Measurements from ENCODE around the gene NME3. TPM values are rescaled to one million over a fixed set of nuclear protein-coding genes. Genes with fewer than 3 reads are reported as not detected.
A peak's percentile ranks its signal among the peaks of the same experiment; 100 is the strongest.

NME3 gene
- total RNA-seq, 1 donor from 2014 or later: 30.9 TPM

DNA sequence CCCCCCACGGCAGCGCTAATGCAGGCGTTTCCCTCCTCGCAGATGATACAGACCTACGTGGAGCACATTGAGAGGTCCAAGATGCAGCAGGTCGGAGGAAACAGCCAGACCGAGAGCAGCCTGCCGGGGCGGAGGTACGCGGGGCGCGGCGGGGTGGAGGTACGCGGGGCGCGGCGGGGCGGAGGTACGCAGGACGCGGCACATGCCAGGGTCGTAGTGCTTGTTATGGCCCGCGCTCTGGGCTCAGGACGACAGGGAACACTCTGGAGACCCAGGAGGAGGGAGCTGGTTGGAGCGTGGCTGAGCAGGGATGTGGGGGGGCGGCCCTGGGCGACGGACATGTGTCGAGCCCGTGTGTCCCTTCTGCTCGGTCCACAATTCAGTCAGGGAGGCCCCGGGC, 41.9 kb downstream of the NME3 start:
- DNase-seq (ENCODE audit: low spot score): no peak

DNA sequence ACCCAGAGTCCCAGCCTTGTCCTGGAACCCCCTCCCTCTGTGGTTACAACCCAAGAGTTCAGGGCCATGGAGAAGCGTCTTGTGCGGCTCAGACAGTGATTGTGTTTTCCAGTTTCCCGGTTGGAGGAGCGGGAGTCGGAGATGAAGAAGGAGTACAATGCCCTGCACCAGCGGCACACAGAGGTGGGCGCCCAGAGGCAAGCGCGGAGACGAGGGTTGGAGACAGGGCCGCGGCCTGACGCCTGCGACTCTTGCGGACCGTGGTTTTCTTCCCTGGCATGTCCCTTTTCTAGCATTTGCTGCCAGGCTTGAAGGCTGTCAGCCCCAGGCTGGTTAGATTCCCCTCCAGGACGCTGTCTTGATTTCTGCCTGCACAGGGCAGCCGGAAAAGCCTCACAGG, 42.3 kb downstream of the NME3 start:
- no peak for DNase-seq (ENCODE audit: low spot score)
- no peak for ATAC-seq

More for the DNA sequence above, 41.9 kb downstream of the NME3 start:
- no peak for ATAC-seq

DNA sequence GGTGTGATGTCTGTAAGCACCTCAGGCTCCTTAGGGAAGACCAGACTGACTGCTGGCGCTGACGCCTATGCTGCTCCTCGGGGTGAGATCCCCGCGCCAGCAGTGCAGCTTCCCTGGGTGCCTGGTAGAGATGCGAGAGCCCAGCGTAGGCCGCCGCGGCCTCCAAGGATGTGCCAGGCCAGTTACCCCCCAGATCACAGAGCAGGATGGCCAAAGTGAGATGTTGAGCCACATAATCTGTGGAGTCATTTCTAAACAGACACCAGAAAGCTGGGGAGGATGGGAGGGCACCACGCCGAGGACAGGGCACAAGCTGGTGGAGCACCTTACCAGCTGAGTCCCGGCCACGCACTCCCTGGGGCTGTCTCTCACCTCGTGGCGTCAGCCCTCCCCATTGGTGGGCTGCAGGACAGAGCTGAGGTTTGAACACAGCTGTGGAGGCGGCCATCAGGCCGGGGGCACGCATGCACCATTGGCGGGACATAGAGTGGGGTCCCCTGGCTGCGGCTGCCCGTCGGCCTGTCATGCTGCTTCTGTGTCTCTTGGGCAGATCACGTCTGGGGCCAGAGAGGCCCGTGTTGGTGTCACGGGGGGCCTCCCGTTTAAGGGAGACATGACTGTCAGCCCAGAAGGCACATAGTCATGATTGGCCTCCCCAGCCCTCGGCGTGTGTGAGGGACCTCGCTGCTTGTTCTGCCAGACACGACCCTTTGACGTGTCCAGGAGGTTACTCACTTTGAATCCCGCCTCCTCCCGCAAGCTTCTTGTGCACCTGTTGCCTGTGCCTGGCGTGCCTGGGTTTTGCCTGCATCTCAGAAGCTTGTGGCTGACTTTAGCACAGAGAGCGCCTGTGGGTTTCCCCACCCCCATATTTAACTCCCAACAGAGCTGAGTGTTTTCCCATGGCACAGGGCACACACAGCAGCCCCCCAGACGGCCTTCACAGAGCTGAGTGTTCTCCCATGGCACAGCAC, 43.4 kb downstream of the NME3 start:
- ATAC-seq: no peak

DNA sequence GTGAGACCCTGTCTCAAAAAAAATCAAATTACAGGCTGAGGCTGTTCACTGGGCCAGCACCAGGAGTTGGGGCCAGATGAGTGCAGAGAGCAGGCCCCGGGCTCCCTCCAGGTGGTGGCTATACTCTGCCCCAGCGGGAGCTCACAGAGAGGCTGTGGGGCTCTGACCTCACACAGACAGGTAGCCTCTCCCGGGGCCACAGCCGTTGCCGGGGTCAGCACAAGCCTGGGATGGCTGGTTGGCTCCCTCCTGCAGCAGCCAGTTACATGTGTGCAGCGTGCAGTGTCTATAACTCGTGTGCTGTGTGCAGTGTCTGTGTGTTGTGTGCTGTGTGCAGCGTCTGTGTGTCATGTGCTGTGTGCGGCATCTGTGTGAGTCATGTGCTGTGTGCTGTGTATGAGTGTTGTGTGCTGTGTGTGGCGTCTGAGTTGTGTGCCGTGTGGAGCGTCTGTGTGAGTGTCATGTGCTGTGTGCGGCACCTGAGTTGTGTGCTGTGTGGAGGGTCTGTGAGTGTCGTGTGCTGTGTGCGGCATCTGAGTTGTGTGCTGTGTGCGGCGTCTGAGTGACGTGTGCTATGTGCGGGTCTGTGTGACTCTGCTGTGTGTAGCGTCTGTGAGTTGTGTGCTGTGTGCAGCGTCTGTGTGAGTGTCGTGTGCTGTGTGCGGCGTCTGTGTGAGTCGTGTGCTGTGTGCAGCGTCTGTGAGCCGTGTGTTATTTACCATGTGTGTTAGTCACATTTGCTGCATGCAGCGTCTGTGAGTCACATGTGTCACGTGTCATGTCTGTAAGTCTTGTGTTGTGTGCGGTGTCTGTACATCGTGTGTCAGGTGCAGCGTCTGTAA, 44.5 kb downstream of the NME3 start:
- DNase-seq (ENCODE audit: low spot score) (no peak), ATAC-seq (no peak)

More for the DNA sequence above, 43.4 kb downstream of the NME3 start:
- DNase-seq (ENCODE audit: low spot score): no peak

DNA sequence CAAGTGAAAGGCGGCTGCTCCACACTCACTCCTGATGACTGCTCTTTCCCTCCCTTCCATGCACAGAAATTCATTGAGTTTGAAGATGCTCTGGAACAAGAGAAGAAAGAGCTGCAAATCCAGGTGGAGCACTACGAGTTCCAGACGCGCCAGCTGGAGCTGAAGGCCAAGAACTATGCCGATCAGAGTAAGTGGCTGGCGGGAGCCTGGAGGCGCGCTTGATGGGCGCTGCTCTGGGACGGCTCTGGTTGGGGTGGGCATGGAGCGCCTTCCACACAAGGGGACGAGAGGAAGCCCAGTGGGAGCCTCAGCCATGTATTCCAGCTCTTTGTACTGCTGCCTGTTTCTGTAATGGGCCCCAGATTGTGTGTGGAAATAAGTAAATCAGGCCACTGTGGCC, 46.9 kb downstream of the NME3 start:
- ATAC-seq: no peak
- DNase-seq (ENCODE audit: low spot score): no peak

DNA sequence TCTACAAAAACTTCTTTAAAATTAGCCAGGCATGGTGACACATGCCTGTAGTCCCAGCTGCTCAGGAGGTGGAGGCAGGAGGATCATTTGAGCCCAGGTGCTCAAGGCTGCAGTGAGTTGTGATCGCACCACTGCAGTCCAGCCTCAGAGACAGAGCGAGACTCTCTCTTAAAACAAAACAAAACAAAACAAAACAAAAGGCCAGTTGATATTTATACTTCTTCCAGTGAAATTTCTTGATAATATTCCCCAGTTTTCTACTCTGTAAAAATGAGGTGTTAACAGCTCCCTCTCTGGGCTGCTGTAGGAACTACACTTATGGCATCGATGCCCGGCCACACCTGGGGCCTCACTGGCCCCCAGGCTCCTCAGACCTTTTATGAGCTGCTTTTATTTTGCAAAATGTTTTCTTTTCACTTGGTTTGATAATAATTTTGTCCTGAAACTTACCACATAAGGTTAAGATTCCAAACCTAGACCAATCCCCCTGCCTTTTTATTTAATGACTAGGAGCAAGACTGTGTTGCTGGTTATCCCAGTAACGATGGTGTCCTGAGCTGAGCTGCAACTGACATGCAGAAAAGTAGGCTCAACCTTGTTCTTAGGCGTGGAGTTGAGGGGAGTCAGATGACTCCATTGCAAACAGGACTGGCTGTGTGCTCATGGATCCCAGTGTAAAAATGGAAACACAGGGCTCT, 47.7 kb downstream of the NME3 start:
- ATAC-seq: peak; percentile 80
- DNase-seq (ENCODE audit: low spot score): no peak

DNA sequence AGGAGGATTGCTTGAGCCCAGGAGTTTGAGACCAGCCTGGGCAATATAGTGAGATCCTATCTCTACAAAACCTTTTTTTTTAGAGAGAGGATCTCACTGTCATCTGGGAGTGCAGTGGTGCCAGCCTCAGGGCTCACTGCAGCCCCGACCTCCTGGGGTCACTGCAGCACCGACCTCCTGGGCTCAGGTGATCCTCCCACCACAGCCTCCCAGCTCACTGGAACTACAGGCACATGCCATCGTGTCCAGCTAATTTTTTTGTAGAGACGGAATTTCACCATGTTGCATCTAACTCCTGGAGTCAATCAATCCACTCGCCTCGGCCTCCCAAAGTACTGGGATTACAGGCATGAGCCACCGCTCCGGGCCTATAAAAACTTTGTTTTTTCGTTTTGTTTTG, 50.0 kb downstream of the NME3 start:
- ATAC-seq: no peak
- no peak for DNase-seq (ENCODE audit: low spot score)

Other genes with a start within 250 kb of the NME3 start
- 7.2 TPM for gene TMEM204, start 237.9 kb downstream of the NME3 start, total RNA-seq
- 5.8 TPM for gene IFT140, start 159.5 kb downstream of the NME3 start, total RNA-seq
- 6.9 TPM for gene CRAMP1, start 159.2 kb downstream of the NME3 start, total RNA-seq
- gene JPT2, start 93.3 kb downstream of the NME3 start, total RNA-seq: 33.1 TPM
- 30.6 TPM for gene MAPK8IP3, start 65.3 kb downstream of the NME3 start, total RNA-seq
- 6.8 TPM for gene EME2, start 1.3 kb upstream of the NME3 start, total RNA-seq
- 61.4 TPM for gene MRPS34, start 1.6 kb upstream of the NME3 start, total RNA-seq
- gene SPSB3, start 11.0 kb upstream of the NME3 start, total RNA-seq: 49.1 TPM
- 37.9 TPM for gene NUBP2, start 11.4 kb upstream of the NME3 start, total RNA-seq
- 93.9 TPM for gene IGFALS, start 22.2 kb upstream of the NME3 start, total RNA-seq
- 176 TPM for gene HAGH, start 55.3 kb upstream of the NME3 start, total RNA-seq
- gene FAHD1, start 55.7 kb upstream of the NME3 start, total RNA-seq: 53.4 TPM
- gene MEIOB, start 100.6 kb upstream of the NME3 start, total RNA-seq: 0.20 TPM
- not detected for gene HS3ST6, start 146.9 kb upstream of the NME3 start, total RNA-seq
- gene MSRB1, start 171.7 kb upstream of the NME3 start, total RNA-seq: 124 TPM
- gene RPL3L, start 183.1 kb upstream of the NME3 start, total RNA-seq: not detected
- gene NDUFB10, start 188.0 kb upstream of the NME3 start, total RNA-seq: 88.6 TPM
- 545 TPM for gene RPS2, start 193.3 kb upstream of the NME3 start, total RNA-seq
- not detected for gene RNF151, start 195.3 kb upstream of the NME3 start, total RNA-seq
- gene TBL3, start 200.5 kb upstream of the NME3 start, total RNA-seq: 18.6 TPM
- 1.7 TPM for gene NOXO1, start 209.9 kb upstream of the NME3 start, total RNA-seq
- 20.3 TPM for gene GFER, start 212.7 kb upstream of the NME3 start, total RNA-seq
- gene SYNGR3, start 218.4 kb upstream of the NME3 start, total RNA-seq: 0.30 TPM
- 29.9 TPM for gene ZNF598, start 238.3 kb upstream of the NME3 start, total RNA-seq
- gene NPW, start 248.2 kb upstream of the NME3 start, total RNA-seq: 8.5 TPM